Measurements from ENCODE around the gene BCL2L2.
"Not testable (repeated sequence)": the region's sequence is repeated elsewhere in the genome, so short reads cannot be mapped to it uniquely, and the experiment has no call there.

DNA sequence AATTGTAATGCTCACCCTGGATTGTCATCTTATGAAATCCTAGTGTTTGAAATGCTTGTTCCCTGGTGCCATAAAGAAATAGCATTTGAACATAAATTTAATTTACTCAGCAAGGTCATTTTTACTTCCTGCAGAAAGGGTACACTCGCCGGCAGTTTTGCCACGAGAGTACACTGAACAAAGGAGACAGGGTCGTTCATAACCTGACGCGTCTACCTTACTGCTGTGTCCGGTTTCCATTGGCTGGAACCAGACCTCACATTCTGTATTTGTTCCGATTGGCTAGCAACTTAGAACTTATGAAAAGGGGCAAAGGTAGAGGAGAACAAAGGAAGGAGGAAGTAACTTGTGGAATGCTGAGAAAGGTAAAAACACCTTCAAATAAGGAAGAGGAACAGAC, 45.8 kb upstream of the BCL2L2 start:
- TF ChIP-seq, protein P1, sequence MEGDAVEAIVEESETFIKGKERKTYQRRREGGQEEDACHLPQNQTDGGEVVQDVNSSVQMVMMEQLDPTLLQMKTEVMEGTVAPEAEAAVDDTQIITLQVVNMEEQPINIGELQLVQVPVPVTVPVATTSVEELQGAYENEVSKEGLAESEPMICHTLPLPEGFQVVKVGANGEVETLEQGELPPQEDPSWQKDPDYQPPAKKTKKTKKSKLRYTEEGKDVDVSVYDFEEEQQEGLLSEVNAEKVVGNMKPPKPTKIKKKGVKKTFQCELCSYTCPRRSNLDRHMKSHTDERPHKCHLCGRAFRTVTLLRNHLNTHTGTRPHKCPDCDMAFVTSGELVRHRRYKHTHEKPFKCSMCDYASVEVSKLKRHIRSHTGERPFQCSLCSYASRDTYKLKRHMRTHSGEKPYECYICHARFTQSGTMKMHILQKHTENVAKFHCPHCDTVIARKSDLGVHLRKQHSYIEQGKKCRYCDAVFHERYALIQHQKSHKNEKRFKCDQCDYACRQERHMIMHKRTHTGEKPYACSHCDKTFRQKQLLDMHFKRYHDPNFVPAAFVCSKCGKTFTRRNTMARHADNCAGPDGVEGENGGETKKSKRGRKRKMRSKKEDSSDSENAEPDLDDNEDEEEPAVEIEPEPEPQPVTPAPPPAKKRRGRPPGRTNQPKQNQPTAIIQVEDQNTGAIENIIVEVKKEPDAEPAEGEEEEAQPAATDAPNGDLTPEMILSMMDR (IDR thresholded peaks at IDR 0.05; ENCODE audit: insufficient read depth, low read length), result not testable (repeated sequence)
- not testable (repeated sequence) for TF ChIP-seq GABPA (IDR thresholded peaks at IDR 0.05; ENCODE audit: low read depth)
